WERI-Rb-1 (cell line): ENCODE data around the gene NCK2.

ENCODE experiments used
- DNase-seq: peaks from one replicate; pipeline ENCODE4 v3.0.0-alpha.2; 2020
- H3K27ac ChIP-seq: fragments of 250-450 bp; sonication (Bioruptor Pico); 2 replicates; pipeline ENCODE4 v1.5.1; 2020; ENCODE audit warnings: mild to moderate bottlenecking, moderate library complexity
- H3K27me3 ChIP-seq: fragments of 250-450 bp; sonication (Bioruptor Pico); 2 replicates; pipeline ENCODE4 v1.5.1; 2021; ENCODE audit warnings: mild to moderate bottlenecking, low read depth, moderate library complexity; ENCODE audit not compliant: insufficient read depth, severe bottlenecking
- H3K36me3 ChIP-seq: fragments of 250-450 bp; sonication (Bioruptor Pico); 2 replicates; pipeline ENCODE4 v1.5.1; 2020; ENCODE audit warnings: mild to moderate bottlenecking, moderate library complexity
- H3K4me3 ChIP-seq: 2 replicates; pipeline ENCODE4 v1.5.1; 2011; ENCODE audit warnings: low read depth, mild to moderate bottlenecking, control low read depth, low read length
- H3K9me3 ChIP-seq: fragments of 250-450 bp; sonication (Bioruptor Pico); 2 replicates; pipeline ENCODE4 v1.5.1; 2021; ENCODE audit warnings: mild to moderate bottlenecking, moderate library complexity; ENCODE audit not compliant: severe bottlenecking
- CTCF ChIP-seq: IDR thresholded peaks from 2 replicates; pipeline ENCODE4 v1.5.1; 2011; ENCODE audit warnings: low read depth, mild to moderate bottlenecking, control low read depth, inconsistent platforms, low read length

The NCK2 gene

GRCh38 chr2:105858868-105859693 is 114.4 kb downstream of the NCK2 start:
- Histone ChIP-seq H3K4me3 (no peak overlapping the region), H3K36me3 (peaks cover 6% of the 10 kb centered on the region), H3K27ac (no peak overlapping the region), H3K9me3 (no peaks in the 10 kb centered on the region), H3K27me3 (no peaks in the 10 kb centered on the region)
- TF ChIP-seq CTCF: no peak
- no peak for DNase-seq

- H3K27ac ChIP-seq: no peak overlapping the region
- H3K9me3 ChIP-seq: no peaks in the 10 kb centered on the region
- TF ChIP-seq CTCF: no peak
- no peak for DNase-seq
- H3K4me3 ChIP-seq: no peak overlapping the region
- H3K36me3 ChIP-seq: peaks cover 6% of the 10 kb centered on the region
- no peaks in the 10 kb centered on the region for H3K27me3 ChIP-seq
Measured at GRCh38 chr2:105859694-105859951, 114.9 kb downstream of the NCK2 start.

- no peak for DNase-seq
- no peaks in the 10 kb centered on the region for H3K27me3 ChIP-seq
- H3K27ac ChIP-seq: no peak overlapping the region
- no peaks in the 10 kb centered on the region for H3K9me3 ChIP-seq
- TF ChIP-seq CTCF: no peak
- H3K36me3 ChIP-seq: peaks cover 1% of the 10 kb centered on the region
- no peak overlapping the region for H3K4me3 ChIP-seq
Measured at GRCh38 chr2:105860567-105860966, 115.9 kb downstream of the NCK2 start.

GRCh38 chr2:105861200-105861599 is 116.5 kb downstream of the NCK2 start:
- no peak overlapping the region for H3K4me3 ChIP-seq
- H3K9me3 ChIP-seq: no peaks in the 10 kb centered on the region
- H3K27ac ChIP-seq: no peak overlapping the region
- no peak for TF ChIP-seq CTCF
- H3K27me3 ChIP-seq: no peaks in the 10 kb centered on the region
- H3K36me3 ChIP-seq: no peaks in the 10 kb centered on the region
- no peak for DNase-seq

- Histone ChIP-seq H3K4me3 (no peak overlapping the region), H3K36me3 (no peaks in the 10 kb centered on the region), H3K27ac (no peak overlapping the region), H3K9me3 (no peaks in the 10 kb centered on the region), H3K27me3 (no peaks in the 10 kb centered on the region)
- no peak for TF ChIP-seq CTCF
- DNase-seq: no peak
Measured at GRCh38 chr2:105862843-105863242, 118.1 kb downstream of the NCK2 start.

GRCh38 chr2:105864262-105864661 is 119.5 kb downstream of the NCK2 start:
- no peak for TF ChIP-seq CTCF
- Histone ChIP-seq H3K9me3 (no peaks in the 10 kb centered on the region), H3K4me3 (no peak overlapping the region)

More at GRCh38 chr2:105864262-105864661, 119.5 kb downstream of the NCK2 start:
- Histone ChIP-seq H3K27ac (no peak overlapping the region), H3K36me3 (no peaks in the 10 kb centered on the region), H3K27me3 (no peaks in the 10 kb centered on the region)
- no peak for DNase-seq
